ENCODE measurements around the gene PELI2. TPM values are rescaled to one million over a fixed set of nuclear protein-coding genes. Genes with fewer than 3 reads are reported as not detected.

PELI2 gene
- total RNA-seq, 2 donors from 2014 or later: 1.1 to 2.4 TPM

DNA sequence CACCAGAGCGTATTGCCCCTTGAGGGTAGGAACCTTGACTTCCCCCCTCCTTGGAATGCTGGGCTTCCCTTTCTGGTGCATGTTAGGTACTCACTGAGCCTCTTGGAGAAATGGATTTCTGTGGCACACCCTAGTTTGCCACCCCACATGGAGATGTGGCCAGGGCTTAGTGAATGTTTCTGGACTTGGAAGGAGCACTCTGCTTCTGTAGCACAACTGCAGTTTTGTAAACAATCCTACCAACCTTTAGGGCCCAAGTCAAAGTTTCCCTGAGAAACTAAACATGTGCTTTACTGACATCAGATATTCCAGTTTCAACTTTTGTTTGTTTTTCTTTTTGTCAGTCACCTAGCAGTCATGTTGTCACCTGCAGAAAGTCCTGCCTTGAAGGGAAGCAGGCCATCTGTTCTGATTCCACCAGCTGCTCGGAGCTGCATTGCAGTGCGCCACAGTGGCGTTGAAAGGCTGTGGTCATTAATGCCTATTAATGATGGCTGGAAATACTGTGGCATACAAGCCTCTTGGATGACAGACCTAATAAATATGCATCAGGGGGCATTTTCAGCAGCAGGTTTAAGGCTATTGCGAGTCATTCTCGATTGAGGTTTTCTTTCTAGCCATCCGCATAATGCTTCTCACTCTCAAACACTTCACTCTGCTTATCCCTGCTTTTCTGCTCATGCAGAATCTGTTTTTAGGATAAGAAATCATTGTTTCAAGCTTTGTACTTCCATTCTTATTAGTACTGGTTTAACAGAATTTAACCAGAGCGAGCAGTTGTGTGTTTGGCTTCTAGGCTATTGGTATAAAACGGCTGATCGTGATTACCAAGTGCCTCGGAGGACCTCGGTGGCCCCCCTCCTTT, 7.8 kb downstream of the PELI2 start:
- Mint-ChIP-seq H3K9me3 (no peaks in the 10 kb centered on the region), H3K36me3 (no peaks in the 10 kb centered on the region)

DNA sequence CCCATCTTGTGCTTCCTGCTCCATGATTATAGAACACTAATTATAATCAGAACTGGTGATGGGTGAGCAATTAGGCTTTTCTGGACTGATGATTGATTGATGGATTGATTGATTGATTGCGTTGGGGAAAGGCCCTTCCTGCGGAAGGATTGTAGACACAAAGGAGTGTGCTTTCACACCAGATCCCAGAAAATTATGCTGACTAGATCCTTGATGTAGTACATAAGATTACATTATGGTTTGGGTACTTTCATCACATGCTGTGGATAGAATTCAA, 8.4 kb downstream of the PELI2 start:
- Mint-ChIP-seq H3K36me3 (no peaks in the 10 kb centered on the region), H3K9me3 (no peaks in the 10 kb centered on the region), H3K4me1 (ENCODE audit: low read depth in 2 of 2) (peaks cover 5 to 30% of the 10 kb centered on the region in 2 donors), H3K27me3 (peaks cover 0 to 1% of the 10 kb centered on the region in 2 donors), H3K27ac (no peak overlapping the region), H3K4me3 (no peak overlapping the region)
- DNase-seq (ENCODE audit: low spot score) (no peak), ATAC-seq (no peak)

More for the DNA sequence above, 7.8 kb downstream of the PELI2 start:
- Mint-ChIP-seq H3K27me3 (peaks cover 0 to 3% of the 10 kb centered on the region in 2 donors), H3K4me1 (ENCODE audit: low read depth in 2 of 2) (peaks cover 5 to 30% of the 10 kb centered on the region in 2 donors), H3K27ac (no peak overlapping the region), H3K4me3 (no peak overlapping the region)
- ATAC-seq (no peak), DNase-seq (ENCODE audit: low spot score) (no peak)

DNA sequence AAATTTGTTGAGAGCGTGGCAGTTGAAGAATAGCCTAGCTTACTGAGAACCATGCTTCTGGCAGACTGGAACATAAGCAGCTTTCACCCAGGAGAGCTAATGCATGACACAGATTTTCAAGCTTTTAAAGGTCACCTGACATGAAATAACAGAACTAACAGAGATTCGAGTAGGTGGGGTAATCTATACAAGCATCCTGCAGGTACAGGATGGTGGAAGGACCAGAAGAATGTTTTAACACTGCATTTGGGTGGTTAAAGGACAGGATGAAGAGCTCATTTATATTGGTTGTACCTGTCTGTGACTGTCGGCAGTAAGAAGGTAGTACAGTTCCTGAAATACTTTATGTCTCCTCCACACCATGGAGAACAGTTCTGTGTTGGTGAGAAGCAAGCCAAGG, 8.9 kb downstream of the PELI2 start:
- H3K4me1 Mint-ChIP-seq (ENCODE audit: low read depth in 2 of 2): peaks cover 5 to 30% of the 10 kb centered on the region in 2 donors

DNA sequence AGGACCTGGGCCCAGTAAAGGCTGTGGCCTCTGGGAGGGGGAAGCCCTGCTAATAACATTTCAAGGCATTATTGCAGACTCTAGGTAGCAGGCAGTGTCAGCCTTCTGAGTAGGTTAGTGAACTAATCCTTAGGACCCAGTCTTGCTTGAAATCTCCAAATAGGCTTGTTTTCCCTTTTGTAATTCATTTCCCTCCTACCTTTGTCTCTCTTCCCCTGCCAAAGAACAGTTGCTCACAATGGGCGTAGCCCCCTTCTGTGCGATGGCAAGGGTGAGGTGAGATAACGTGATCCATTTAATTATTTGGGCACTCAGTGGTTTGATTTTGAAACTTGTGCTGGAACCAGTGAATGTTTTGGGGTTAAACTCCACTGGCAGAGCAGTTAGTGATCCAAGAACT, 10.9 kb downstream of the PELI2 start:
- no peak for DNase-seq (ENCODE audit: low spot score)
- Mint-ChIP-seq H3K27me3 (no peaks in the 10 kb centered on the region), H3K4me1 (ENCODE audit: low read depth in 2 of 2) (peaks cover 5 to 26% of the 10 kb centered on the region in 2 donors), H3K4me3 (no peak overlapping the region), H3K27ac (no peak overlapping the region), H3K9me3 (no peaks in the 10 kb centered on the region), H3K36me3 (no peaks in the 10 kb centered on the region)
- no peak for ATAC-seq

More for the DNA sequence above, 8.9 kb downstream of the PELI2 start:
- DNase-seq (ENCODE audit: low spot score) (no peak), ATAC-seq (no peak)
- Mint-ChIP-seq H3K27ac (no peak overlapping the region), H3K4me3 (no peak overlapping the region), H3K36me3 (no peaks in the 10 kb centered on the region), H3K9me3 (no peaks in the 10 kb centered on the region), H3K27me3 (no peaks in the 10 kb centered on the region)

DNA sequence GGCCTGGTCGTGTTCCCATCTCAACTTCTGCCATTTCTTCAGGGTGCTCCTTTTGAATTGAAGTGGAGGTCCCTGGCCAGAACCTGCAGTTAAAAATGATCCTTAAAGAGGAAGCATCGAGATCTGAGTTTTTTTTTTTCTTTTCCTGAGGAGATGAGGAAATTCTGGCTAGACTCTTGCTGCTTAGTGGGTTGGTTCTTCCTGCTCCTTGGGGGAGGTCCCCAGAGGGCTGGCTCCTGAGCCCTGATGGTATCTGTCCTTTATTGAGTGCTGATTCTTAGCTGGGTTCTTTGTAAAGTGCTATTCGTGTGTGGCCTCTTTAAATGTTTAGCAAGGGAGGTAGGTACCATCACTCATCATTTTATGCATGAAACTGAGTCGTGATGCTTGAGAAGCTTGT, 11.7 kb downstream of the PELI2 start:
- H3K9me3 Mint-ChIP-seq: no peaks in the 10 kb centered on the region
- ATAC-seq (no peak), DNase-seq (ENCODE audit: low spot score) (no peak)
- no peak overlapping the region for H3K4me3 Mint-ChIP-seq
- H3K4me1 Mint-ChIP-seq (ENCODE audit: low read depth in 2 of 2): peaks cover 5 to 21% of the 10 kb centered on the region in 2 donors
- H3K27ac Mint-ChIP-seq: no peak overlapping the region
- no peaks in the 10 kb centered on the region for H3K27me3 Mint-ChIP-seq
- no peaks in the 10 kb centered on the region for H3K36me3 Mint-ChIP-seq

DNA sequence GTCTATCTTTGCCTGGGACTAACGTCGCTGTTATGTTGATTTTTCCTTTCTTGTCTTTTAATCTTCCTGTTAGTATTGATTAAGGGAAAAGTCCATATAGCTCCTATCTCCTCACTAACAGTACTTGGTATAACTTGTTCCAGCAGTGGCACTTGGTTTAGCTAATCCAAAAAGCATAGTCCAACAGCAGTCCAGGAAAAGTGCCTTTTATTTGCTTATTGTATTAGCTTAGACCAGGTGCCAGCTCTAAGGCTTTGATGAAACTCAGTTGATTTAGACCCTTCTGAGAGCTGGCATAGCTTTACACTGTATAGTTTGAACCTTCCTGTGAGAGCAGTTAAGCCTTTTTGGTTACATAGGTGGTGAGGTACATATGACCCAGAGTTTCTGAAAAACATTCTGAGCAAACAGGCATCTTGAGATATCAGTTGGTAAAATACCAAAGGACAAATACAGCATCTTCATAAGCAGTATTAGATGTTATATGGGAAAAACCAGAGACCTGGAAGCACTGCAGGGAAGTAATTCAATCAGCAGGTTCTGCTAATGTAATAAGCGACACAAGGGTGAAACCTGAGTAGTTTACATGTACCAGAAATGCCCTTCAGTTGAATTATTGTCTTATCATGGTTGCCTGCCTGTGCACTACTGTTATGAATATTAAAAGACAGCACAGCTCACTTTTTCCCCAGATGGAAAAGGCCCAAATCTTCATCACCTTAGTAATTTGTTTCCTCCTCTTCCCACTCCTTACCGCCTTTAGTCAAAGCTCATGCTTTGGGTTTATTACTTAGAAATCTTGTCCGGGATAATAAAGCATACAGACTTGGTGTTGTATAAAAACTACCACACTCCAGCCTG, 13.0 kb downstream of the PELI2 start:
- DNase-seq (ENCODE audit: low spot score) (no peak), ATAC-seq (no peak)
- no peaks in the 10 kb centered on the region for H3K27me3 Mint-ChIP-seq
- peaks cover 5 to 21% of the 10 kb centered on the region in 2 donors for H3K4me1 Mint-ChIP-seq (ENCODE audit: low read depth in 2 of 2)
- no peaks in the 10 kb centered on the region for H3K9me3 Mint-ChIP-seq
- peak overlapping the region in 1 of 2 donors; percentile 25 for H3K27ac Mint-ChIP-seq
- no peak overlapping the region for H3K4me3 Mint-ChIP-seq
- no peaks in the 10 kb centered on the region for H3K36me3 Mint-ChIP-seq

DNA sequence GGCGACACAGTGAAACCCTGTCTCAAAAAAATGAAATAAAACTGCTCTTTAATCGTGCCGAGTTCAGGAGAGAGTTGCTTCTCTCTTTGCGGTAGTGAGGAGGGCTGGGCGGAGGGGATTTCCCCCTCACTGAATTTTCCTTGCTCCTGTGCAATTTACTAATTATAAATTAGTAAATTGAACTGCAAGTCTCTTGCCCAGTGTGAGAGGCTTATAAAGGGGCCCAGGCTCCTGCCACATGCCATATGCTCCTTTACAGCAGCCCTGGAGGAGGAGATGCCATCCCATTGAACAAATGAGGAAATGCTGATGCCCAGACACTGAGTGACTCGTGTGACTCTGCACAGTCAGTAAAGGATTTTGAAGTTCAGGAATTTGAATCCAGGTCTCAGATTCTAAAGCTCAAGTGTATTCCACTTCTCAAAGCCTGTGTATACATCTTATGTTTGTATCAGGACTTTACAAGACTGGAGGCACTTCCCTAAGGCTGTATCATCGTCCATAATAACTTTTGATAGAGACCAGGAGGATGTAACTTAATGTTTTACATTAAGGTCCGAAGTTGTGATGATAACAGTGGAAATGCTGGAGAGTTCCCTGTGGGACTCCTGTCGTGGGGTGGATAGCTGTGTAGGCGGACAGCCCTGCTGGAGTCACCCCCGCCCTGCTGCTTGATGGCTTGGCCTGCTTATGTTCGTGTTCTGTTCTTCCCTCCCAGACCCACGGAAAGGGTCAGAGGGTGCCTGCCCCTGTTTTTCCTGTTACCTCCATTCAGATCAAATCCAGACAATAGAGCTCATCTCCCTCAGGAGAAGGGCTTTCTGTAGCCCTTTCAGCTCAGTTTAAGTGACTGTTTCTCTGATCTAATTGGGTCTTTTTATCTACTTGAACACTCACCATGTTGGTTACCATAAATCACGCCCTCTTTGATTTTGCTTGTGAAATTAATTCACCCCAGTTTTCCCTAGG, 13.9 kb downstream of the PELI2 start:
- Mint-ChIP-seq H3K4me3 (no peak overlapping the region), H3K4me1 (ENCODE audit: low read depth in 2 of 2) (peaks cover 5 to 25% of the 10 kb centered on the region in 2 donors), H3K36me3 (no peaks in the 10 kb centered on the region), H3K9me3 (no peaks in the 10 kb centered on the region), H3K27me3 (peaks cover 0 to 7% of the 10 kb centered on the region in 2 donors), H3K27ac (peak overlapping the region in 1 of 2 donors; percentile 25)
- ATAC-seq (no peak), DNase-seq (ENCODE audit: low spot score) (no peak)

DNA sequence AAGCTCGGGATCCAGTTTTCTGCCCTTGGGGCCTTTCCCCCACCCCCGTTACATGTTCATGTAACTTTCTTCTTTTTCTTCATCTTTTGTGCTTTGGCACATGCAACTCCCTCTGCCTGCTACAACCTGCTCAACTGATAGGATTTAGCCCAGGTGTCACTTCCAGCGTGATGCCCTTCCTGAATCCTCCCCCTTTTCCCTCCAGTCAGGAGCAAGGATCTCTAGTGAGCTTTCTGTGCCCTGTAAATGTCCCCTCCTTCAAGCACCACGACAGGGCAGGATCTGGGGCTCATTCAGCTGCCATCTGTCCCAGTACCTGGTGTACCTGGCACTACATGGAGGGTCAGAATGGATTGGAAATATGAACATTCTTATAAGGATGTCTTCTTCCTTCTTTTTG, 15.3 kb downstream of the PELI2 start:
- ATAC-seq: no peak
- Mint-ChIP-seq H3K36me3 (no peaks in the 10 kb centered on the region), H3K4me3 (no peak overlapping the region), H3K4me1 (ENCODE audit: low read depth in 2 of 2) (peaks cover 5 to 24% of the 10 kb centered on the region in 2 donors), H3K27ac (no peak overlapping the region), H3K27me3 (peaks cover 0 to 9% of the 10 kb centered on the region in 2 donors), H3K9me3 (no peaks in the 10 kb centered on the region)
- no peak for DNase-seq (ENCODE audit: low spot score)

DNA sequence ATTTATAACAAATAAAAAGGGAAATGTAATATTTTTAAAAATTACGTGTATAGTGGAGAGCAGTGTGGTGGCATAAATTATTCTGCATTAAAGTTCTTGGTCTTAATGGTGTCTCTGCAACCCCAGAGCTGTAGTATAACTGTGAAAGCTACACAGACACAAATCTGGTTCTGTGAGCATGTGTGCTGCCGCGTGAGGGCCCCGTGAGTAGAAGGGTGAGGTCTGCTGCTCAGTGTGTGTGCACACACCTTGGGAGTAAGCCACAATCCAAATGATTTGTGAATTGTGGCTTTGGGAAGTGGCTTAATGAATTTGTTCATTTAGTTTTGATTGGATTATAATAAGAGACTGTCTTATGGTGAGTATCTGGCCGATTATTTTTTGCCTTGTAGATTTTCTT, 16.8 kb downstream of the PELI2 start:
- Mint-ChIP-seq H3K9me3 (no peaks in the 10 kb centered on the region), H3K36me3 (no peaks in the 10 kb centered on the region), H3K4me1 (ENCODE audit: low read depth in 2 of 2) (peaks cover 3 to 27% of the 10 kb centered on the region in 2 donors), H3K4me3 (no peak overlapping the region), H3K27ac (no peak overlapping the region), H3K27me3 (peaks cover 3 to 16% of the 10 kb centered on the region in 2 donors)
- ATAC-seq (no peak), DNase-seq (ENCODE audit: low spot score) (no peak)

DNA sequence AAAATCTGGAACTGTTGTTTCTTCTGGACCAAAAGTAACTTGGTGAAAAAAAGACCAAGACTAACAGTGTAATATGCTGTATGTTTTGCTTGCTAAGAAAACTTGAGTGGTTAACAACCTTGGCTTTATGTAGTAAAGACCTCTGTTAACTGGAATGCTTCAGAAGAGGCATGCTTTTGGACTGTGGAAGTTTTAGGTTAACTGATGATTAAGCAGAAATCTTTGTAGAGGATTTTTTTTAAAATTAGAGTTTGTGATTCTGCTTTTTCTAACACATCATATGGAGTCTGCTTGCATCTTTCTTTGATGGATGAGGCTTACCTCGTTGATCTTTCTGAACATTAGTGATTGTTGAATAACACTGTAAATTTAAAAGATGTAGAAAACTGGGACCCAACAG, 17.5 kb downstream of the PELI2 start:
- no peaks in the 10 kb centered on the region for H3K36me3 Mint-ChIP-seq
- peaks cover 3 to 16% of the 10 kb centered on the region in 2 donors for H3K27me3 Mint-ChIP-seq
- no peak overlapping the region for H3K4me3 Mint-ChIP-seq
- H3K9me3 Mint-ChIP-seq: no peaks in the 10 kb centered on the region
- ATAC-seq (no peak), DNase-seq (ENCODE audit: low spot score) (no peak)
- peaks cover 0 to 29% of the 10 kb centered on the region in 2 donors for H3K4me1 Mint-ChIP-seq (ENCODE audit: low read depth in 2 of 2)
- no peak overlapping the region for H3K27ac Mint-ChIP-seq

DNA sequence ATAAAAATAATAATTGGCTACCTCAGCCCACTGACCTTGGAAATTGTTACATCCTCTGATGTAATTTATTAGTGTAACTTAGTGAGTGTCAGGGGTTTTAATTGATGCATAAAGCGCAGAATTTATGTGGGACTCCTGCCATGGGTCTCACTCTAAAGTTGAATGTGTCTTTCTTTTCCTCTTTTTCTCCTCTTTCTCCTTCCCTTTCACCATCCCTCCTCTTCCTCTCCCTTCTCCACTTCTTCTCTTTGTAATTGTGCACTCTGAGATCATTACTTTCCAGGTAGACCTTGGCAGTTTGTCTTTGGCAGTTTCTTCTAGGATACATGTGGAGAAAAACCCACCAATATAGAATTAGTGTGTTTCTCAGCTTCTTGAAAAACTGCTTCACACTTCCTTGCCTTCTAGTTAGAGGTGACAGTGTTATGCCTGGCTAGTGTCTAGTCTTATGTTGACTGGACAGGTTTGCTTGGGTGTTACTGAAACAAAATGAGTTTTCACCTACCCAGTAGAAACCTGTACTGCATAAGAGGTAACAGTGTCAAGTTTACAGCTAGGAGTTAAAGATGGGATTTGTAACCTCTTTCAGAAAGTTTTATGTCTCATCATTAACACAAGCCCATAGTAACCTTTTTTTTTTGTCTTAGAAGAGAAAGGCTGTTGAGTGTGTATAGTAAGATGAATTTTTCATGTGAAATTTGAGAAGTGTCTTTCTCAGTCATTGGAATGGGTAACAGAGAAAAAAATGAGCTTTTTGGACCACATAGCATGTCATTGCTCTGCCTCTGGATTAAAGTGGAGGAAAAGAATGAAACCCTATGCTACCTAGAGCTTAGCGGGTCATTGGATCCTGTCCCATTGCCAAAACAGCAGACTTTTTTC, 18.6 kb downstream of the PELI2 start:
- no peak for DNase-seq (ENCODE audit: low spot score)
- peaks cover 3 to 16% of the 10 kb centered on the region in 2 donors for H3K27me3 Mint-ChIP-seq
- H3K4me1 Mint-ChIP-seq (ENCODE audit: low read depth in 2 of 2): peaks cover 0 to 27% of the 10 kb centered on the region in 2 donors
- H3K36me3 Mint-ChIP-seq: no peaks in the 10 kb centered on the region
- no peak overlapping the region for H3K27ac Mint-ChIP-seq
- H3K4me3 Mint-ChIP-seq: no peak overlapping the region
- no peaks in the 10 kb centered on the region for H3K9me3 Mint-ChIP-seq
- no peak for ATAC-seq

DNA sequence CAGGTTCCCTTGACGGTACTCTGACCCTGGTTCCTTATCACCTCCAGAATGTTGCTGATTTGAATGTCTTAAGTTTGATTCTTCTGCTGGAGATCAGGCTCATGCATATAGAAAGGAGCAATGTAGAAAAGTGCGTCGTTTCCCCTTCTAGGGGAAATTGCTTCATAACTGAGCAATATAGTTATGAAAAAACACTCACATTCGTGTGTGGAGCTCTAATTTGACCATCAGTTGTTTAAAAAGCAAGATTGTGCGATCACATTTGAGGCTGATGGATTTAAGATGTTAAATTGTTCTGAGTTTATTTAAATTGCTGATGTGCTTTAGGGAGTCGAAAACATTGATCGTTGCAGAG, 19.2 kb downstream of the PELI2 start:
- no peak overlapping the region for H3K4me3 Mint-ChIP-seq
- DNase-seq (ENCODE audit: low spot score) (no peak), ATAC-seq (no peak)
- no peak overlapping the region for H3K27ac Mint-ChIP-seq
- no peaks in the 10 kb centered on the region for H3K36me3 Mint-ChIP-seq
- H3K4me1 Mint-ChIP-seq (ENCODE audit: low read depth in 2 of 2): peaks cover 0 to 29% of the 10 kb centered on the region in 2 donors
- H3K9me3 Mint-ChIP-seq: no peaks in the 10 kb centered on the region
- peaks cover 3 to 16% of the 10 kb centered on the region in 2 donors for H3K27me3 Mint-ChIP-seq

Data from natural killer cell treated with Interleukin-12 subunit alpha and Interleukin-12 subunit beta and Interleukin-15 and Interleukin-18, amount 100 ng/mL, for 72 hours (primary cell).